GM23338 (cell line): Measurements from ENCODE around the gene RPA1.

Source experiments
- CREB1 ChIP-seq: fragments of 250-450 bp; sonication (Bioruptor Pico); IDR thresholded peaks from 2 replicates; pipeline ENCODE4 v1.5.0; 2020; ENCODE audit warnings: low read depth, mild to moderate bottlenecking, moderate library complexity
- CTCF ChIP-seq, 2 experiments: fragments of 200-600 bp in 1 of 2; sonication (generic) in 1 of 2; conservative IDR thresholded peaks; 2 replicates each; pipeline versions ENCODE4 v1.5.1 to v1.6.1; 2016 to 2017; ENCODE audit warnings: antibody characterized with exemption in 2 of 2, low read depth in 2 of 2, mild to moderate bottlenecking in 2 of 2, moderate library complexity in 1 of 2
- EZH2 ChIP-seq: fragments of 200-600 bp; sonication (generic); IDR thresholded peaks from one replicate; pipeline ENCODE4 v1.8.0; 2017; ENCODE audit warnings: antibody characterized with exemption, mild to moderate bottlenecking, low read depth; ENCODE audit not compliant: unreplicated experiment
- EZH2phosphoT487 ChIP-seq: fragments of 200-600 bp; sonication (generic); IDR thresholded peaks from one replicate; pipeline ENCODE4 v1.8.1; 2018; ENCODE audit warnings: antibody characterized with exemption; ENCODE audit not compliant: unreplicated experiment
- NANOG ChIP-seq: IDR thresholded peaks from 2 replicates; pipeline ENCODE4 v1.6.1; 2016; ENCODE audit warnings: antibody characterized with exemption, borderline replicate concordance
- POLR2AphosphoS5 ChIP-seq: IDR thresholded peaks from 2 replicates; pipeline ENCODE4 v1.6.1; 2016; ENCODE audit warnings: antibody characterized with exemption, low read depth
- REST ChIP-seq: IDR thresholded peaks from one replicate; pipeline ENCODE4 v1.6.1; 2018; ENCODE audit warnings: antibody characterized with exemption; ENCODE audit not compliant: unreplicated experiment
- ZNF331 ChIP-seq: fragments of 250-450 bp; sonication (Bioruptor Pico); IDR thresholded peaks from 2 replicates; pipeline ENCODE4 v1.5.0; 2020; ENCODE audit warnings: low read depth, mild to moderate bottlenecking, moderate library complexity
- ZNF462 ChIP-seq: fragments of 250-450 bp; sonication (Bioruptor Pico); IDR thresholded peaks from 2 replicates; pipeline ENCODE4 v1.5.0; 2020; ENCODE audit warnings: mild to moderate bottlenecking, moderate library complexity

GRCh38 chr17:1942666-1943435, 113.0 kb downstream of the RPA1 start:
- no peak for TF ChIP-seq POLR2AphosphoS5
- TF ChIP-seq EZH2phosphoT487 = no peak
- no peak for TF ChIP-seq REST
- 0 out of 4 replicates have a peak, but pooled peaks of 1 of the 2 experiments have one; percentile 4 for TF ChIP-seq CTCF (conservative IDR thresholded peaks at IDR 0.05; ENCODE audit: low read depth in 2 of 2)
- TF ChIP-seq EZH2 = no peak
- no peak for TF ChIP-seq CREB1 (CRISPR knock-in tag)
- TF ChIP-seq NANOG = no peak
- TF ChIP-seq ZNF462 (CRISPR knock-in tag) = no peak
- no peak for TF ChIP-seq ZNF331 (CRISPR knock-in tag)
